ENCODE measurements around the gene HOXB7. TPM values are rescaled to one million over a fixed set of nuclear protein-coding genes. Genes with fewer than 3 reads are reported as not detected.

HOXB7 gene
- total RNA-seq, 1 donor from 2014 or later = 2.4 TPM

GRCh38 chr17:48611681-48612455 lies 1.1 kb upstream of the HOXB7 start:
- Histone ChIP-seq H3K4me1 (peaks cover 38% of the 10 kb centered on the region), H3K27me3 (ENCODE audit: low read depth) (peaks cover 98% of the 10 kb centered on the region), H3K27ac (no peak overlapping the region), H3K4me3 (peak overlapping the region; percentile 64), H3K36me3 (no peaks in the 10 kb centered on the region), H3K9me3 (no peaks in the 10 kb centered on the region)
- TF ChIP-seq CTCF (IDR thresholded peaks at IDR 0.05) = no peak
- intact Hi-C loops (cut with DNase I) = no loop called here
- DNase-seq (no peak), ATAC-seq (no peak)

GRCh38 chr17:48611213-48611612 lies 396 bp upstream of the HOXB7 start:
- Histone ChIP-seq H3K9me3 (no peaks in the 10 kb centered on the region), H3K27ac (peak overlapping the region; percentile 66), H3K4me3 (peak overlapping the region; percentile 64), H3K36me3 (no peaks in the 10 kb centered on the region), H3K27me3 (ENCODE audit: low read depth) (peaks cover 98% of the 10 kb centered on the region), H3K4me1 (peaks cover 38% of the 10 kb centered on the region)
- ATAC-seq (peak in 1 of 2 donors; percentile 25), DNase-seq (no peak)
- intact Hi-C loops (cut with DNase I) = no loop called here
- no peak for TF ChIP-seq CTCF (IDR thresholded peaks at IDR 0.05)

GRCh38 chr17:48609759-48610281 lies 997 bp downstream of the HOXB7 start:
- H3K4me1 ChIP-seq = peaks cover 38% of the 10 kb centered on the region
- H3K4me3 ChIP-seq = peak overlapping the region; percentile 64
- DNase-seq = no peak
- no peaks in the 10 kb centered on the region for H3K36me3 ChIP-seq
- H3K27ac ChIP-seq = no peak overlapping the region
- H3K27me3 ChIP-seq (ENCODE audit: low read depth) = peaks cover 99% of the 10 kb centered on the region
- no peak for TF ChIP-seq CTCF (IDR thresholded peaks at IDR 0.05)
- no peaks in the 10 kb centered on the region for H3K9me3 ChIP-seq
- intact Hi-C loops (cut with DNase I) = no loop called here
- no peak for ATAC-seq

- TF ChIP-seq CTCF (IDR thresholded peaks at IDR 0.05) = no peak
- no peak overlapping the region for H3K4me3 ChIP-seq
- DNase-seq = no peak
These were observed 1.8 kb downstream of the HOXB7 start for GRCh38 chr17:48609033-48609432.

GRCh38 chr17:48608494-48608834 lies 2.4 kb downstream of the HOXB7 start:
- Histone ChIP-seq H3K4me1 (peaks cover 30% of the 10 kb centered on the region), H3K27me3 (ENCODE audit: low read depth) (peaks cover 99% of the 10 kb centered on the region), H3K9me3 (no peaks in the 10 kb centered on the region), H3K4me3 (no peak overlapping the region), H3K36me3 (no peaks in the 10 kb centered on the region), H3K27ac (no peak overlapping the region)
- no peak for ATAC-seq
- TF ChIP-seq CTCF (IDR thresholded peaks at IDR 0.05) = no peak
- no peak for DNase-seq
- intact Hi-C loops (cut with DNase I) = no loop called here

More at GRCh38 chr17:48609033-48609432, 1.8 kb downstream of the HOXB7 start:
- H3K27me3 ChIP-seq (ENCODE audit: low read depth) = peaks cover 99% of the 10 kb centered on the region
- no peaks in the 10 kb centered on the region for H3K9me3 ChIP-seq
- H3K36me3 ChIP-seq = no peaks in the 10 kb centered on the region
- H3K27ac ChIP-seq = no peak overlapping the region
- H3K4me1 ChIP-seq = peaks cover 33% of the 10 kb centered on the region
- no peak for ATAC-seq
- intact Hi-C loops (cut with DNase I) = no loop called here
